Coronary artery (tissue), 2 donors: ENCODE measurements around the gene RAPGEF4.

Experiments
- DNase-seq: peaks from one replicate; pipeline ENCODE4 v3.0.0-alpha.2; 2017; ENCODE audit warnings: low spot score
- H3K27ac ChIP-seq, 2 donors: fragments of 200-600 bp; sonication (generic); one replicate each; pipeline ENCODE4 v1.5.1; 2016 to 2019
- H3K4me3 ChIP-seq: fragments of 200-600 bp; sonication (generic); 2 replicates; pipeline ENCODE4 v1.5.1; 2016; ENCODE audit warnings: mild to moderate bottlenecking, moderate library complexity
- CTCF ChIP-seq: fragments of 200-600 bp; sonication (generic); IDR thresholded peaks from one replicate; pipeline ENCODE4 v1.5.1; 2019; ENCODE audit warnings: antibody characterized with exemption

Gene RAPGEF4

GRCh38 chr2:172893671-172894070 lies 158.0 kb downstream of the RAPGEF4 start:
- no peak overlapping the region for H3K4me3 ChIP-seq

GRCh38 chr2:172894689-172895387 lies 159.2 kb downstream of the RAPGEF4 start:
- no peak for TF ChIP-seq CTCF
- Histone ChIP-seq H3K27ac (no peak overlapping the region), H3K4me3 (no peak overlapping the region)
- no peak for DNase-seq

More at GRCh38 chr2:172893671-172894070, 158.0 kb downstream of the RAPGEF4 start:
- no peak for DNase-seq
- H3K27ac ChIP-seq, result no peak overlapping the region
- no peak for TF ChIP-seq CTCF

GRCh38 chr2:172896661-172897081 lies 161.0 kb downstream of the RAPGEF4 start:
- DNase-seq, result no peak
- Histone ChIP-seq H3K4me3 (no peak overlapping the region), H3K27ac (no peak overlapping the region)
- no peak for TF ChIP-seq CTCF

GRCh38 chr2:172900871-172901270 lies 165.2 kb downstream of the RAPGEF4 start:
- Histone ChIP-seq H3K27ac (no peak overlapping the region), H3K4me3 (no peak overlapping the region)
- DNase-seq, result no peak
- TF ChIP-seq CTCF, result no peak

- DNase-seq, result no peak
- no peak for TF ChIP-seq CTCF
- no peak overlapping the region for H3K4me3 ChIP-seq
- H3K27ac ChIP-seq, result no peak overlapping the region
Observed at GRCh38 chr2:172901913-172902312, 166.3 kb downstream of the RAPGEF4 start.

GRCh38 chr2:172904236-172904635 lies 168.6 kb downstream of the RAPGEF4 start:
- DNase-seq, result no peak
- TF ChIP-seq CTCF, result no peak
- Histone ChIP-seq H3K27ac (no peak overlapping the region), H3K4me3 (no peak overlapping the region)
